Psoas muscle (tissue), 8 donors: ENCODE data around the gene EPB41L4B. TPM values are rescaled to one million over a fixed set of nuclear protein-coding genes. Genes with fewer than 3 reads are reported as not detected.

Source experiments
- ATAC-seq, 4 donors: fragments of 200-7000 bp; cut with Tn5 transposase; one replicate each; pipeline ENCODE4 v1.9.1; 2020; ENCODE audit warnings: moderate library complexity in 3 of 4, mild to moderate bottlenecking in 2 of 4
- DNase-seq, 2 donors: peaks; one replicate each; pipeline ENCODE4 v3.0.0-alpha.2; 2020
- H3K27ac ChIP-seq: fragments of 200-600 bp; one replicate; pipeline ENCODE4 v1.8.0; 2022
- H3K27me3 ChIP-seq, 3 donors: fragments of 200-600 bp in 1 of 3; one replicate each; pipeline versions ENCODE4 v1.6.1 to v1.8.0; 2013 to 2022; ENCODE audit warnings: low read length in 2 of 3, mild to moderate bottlenecking in 2 of 3, moderate library complexity in 1 of 3; ENCODE audit not compliant: insufficient read depth in 3 of 3
- H3K36me3 ChIP-seq, 2 donors: fragments of 200-600 bp in 1 of 2; one replicate each; pipeline versions ENCODE4 v1.6.1 to v1.8.0; 2013 to 2022; ENCODE audit warnings: low read depth in 1 of 2, mild to moderate bottlenecking in 1 of 2, moderate library complexity in 1 of 2; ENCODE audit not compliant: insufficient read depth in 1 of 2
- H3K4me1 ChIP-seq: fragments of 200-600 bp; one replicate; pipeline ENCODE4 v1.8.0; 2022
- H3K4me3 ChIP-seq: fragments of 200-600 bp; one replicate; pipeline ENCODE4 v1.8.0; 2022; ENCODE audit warnings: mild to moderate bottlenecking
- H3K9me3 ChIP-seq: fragments of 200-600 bp; one replicate; pipeline ENCODE4 v1.8.0; 2022
- WGBS, 3 donors: extraction: QIAGEN DNeasy Blood & Tissue Kit; methylation state at CpG; one replicate each; pipeline versions ENCODE4 v1.1.6 to v1.1.7; 2013; 5-methylcytosine and 5-hydroxymethylcytosine counted together
- intact Hi-C, 2 donors: fragments of 100-400 bp; cut with DNase I; formaldehyde crosslinking; loops; one replicate each; pipeline versions ENCODE4 v1.11.0 to v1.14.2; 2022
- polyA plus RNA-seq, 3 donors: library from polyadenylated mRNA; stranded (reverse); fragments of 200-250 nt; gene quantifications; one replicate each; pipeline ENCODE4 v1.2.3, GENCODE V29; 2013
- total RNA-seq, 4 donors: library from RNA; stranded (reverse); fragmentation: NEBNext Ultra II Directional in 2 of 4; extraction: Animal tissue kit (Norgen Biotek cat#: 25700) in 2 of 4; gene quantifications; one replicate each; pipeline versions ENCODE4 v1.2.1 to v1.2.4, GENCODE V29; 2021 to 2023
- TF ChIP-seq, protein P1 (sequence below): fragments of 200-600 bp; IDR thresholded peaks from one replicate; pipeline ENCODE4 v1.8.0; 2022; ENCODE audit warnings: antibody characterized with exemption
- donor health status: healthy with polysubstance abuse.
- donor health status: DM: no; HTN: no; CAD: no; lungs with moderate emphysema.
- donor health status: Bipolar disorder and iron deficiency.
- donor health status: healthy.
- donor health status: DM: yes; HTN: yes; CAD: no.
- donor health status: DM: no; HTN: no; CAD: no.
- donor health status: DM: no; HTN: no; CAD: no.
- donor health status: DM: yes; HTN: yes; CAD: no.

The EPB41L4B gene
- total and polyA plus RNA-seq, 7 donors, result 0.33 to 4.6 (median 1.8) TPM

DNA sequence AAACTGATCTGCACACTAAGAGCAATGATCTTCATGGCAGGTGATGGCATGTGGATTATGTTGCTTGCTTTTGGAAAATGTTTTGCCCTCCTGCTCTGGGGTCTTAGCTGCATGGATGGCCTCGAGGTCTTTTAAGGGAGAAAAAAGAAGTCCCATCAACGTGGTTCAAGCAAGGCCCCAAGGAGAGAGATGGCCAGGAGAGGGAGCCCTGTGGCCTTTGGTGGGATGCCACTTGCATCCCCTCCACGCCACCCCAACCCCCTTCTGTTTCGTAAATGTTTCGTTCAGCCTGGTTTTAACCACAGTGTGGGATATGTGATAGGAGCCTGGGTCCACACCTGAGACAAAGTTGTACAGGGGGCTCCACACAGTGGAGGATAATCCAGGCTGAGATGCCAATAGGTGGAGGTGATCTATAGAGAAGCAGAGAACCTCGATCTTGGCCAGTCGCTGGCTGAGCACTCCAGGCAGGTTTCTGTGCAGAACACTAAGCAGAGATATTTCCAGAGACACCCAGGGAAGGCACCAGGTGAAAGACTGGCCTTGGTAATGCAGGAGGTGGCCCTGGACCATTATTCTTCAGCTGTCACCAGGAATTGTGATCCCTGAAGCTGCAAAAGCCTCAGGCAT lies 128.0 kb downstream of the EPB41L4B start:
- H3K9me3 ChIP-seq, result no peaks in the 10 kb centered on the region
- no peak overlapping the region for H3K27ac ChIP-seq
- no peaks in the 10 kb centered on the region for H3K36me3 ChIP-seq
- intact Hi-C loops, result no loop called here
- H3K4me1 ChIP-seq, result no peaks in the 10 kb centered on the region
- TF ChIP-seq, protein P1, sequence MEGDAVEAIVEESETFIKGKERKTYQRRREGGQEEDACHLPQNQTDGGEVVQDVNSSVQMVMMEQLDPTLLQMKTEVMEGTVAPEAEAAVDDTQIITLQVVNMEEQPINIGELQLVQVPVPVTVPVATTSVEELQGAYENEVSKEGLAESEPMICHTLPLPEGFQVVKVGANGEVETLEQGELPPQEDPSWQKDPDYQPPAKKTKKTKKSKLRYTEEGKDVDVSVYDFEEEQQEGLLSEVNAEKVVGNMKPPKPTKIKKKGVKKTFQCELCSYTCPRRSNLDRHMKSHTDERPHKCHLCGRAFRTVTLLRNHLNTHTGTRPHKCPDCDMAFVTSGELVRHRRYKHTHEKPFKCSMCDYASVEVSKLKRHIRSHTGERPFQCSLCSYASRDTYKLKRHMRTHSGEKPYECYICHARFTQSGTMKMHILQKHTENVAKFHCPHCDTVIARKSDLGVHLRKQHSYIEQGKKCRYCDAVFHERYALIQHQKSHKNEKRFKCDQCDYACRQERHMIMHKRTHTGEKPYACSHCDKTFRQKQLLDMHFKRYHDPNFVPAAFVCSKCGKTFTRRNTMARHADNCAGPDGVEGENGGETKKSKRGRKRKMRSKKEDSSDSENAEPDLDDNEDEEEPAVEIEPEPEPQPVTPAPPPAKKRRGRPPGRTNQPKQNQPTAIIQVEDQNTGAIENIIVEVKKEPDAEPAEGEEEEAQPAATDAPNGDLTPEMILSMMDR, result no peak
- 43 to 54% (median 54%) methylated on average over 7 of the region's 7 CpGs for WGBS, 3 donors
- H3K27me3 ChIP-seq, result no peaks in the 10 kb centered on the region
- H3K4me3 ChIP-seq, result no peak overlapping the region
- ATAC-seq (no peak), DNase-seq (no peak)

- DNase-seq, result no peak
- intact Hi-C loops, result no loop called here
- ATAC-seq, result no peak
- H3K4me3 ChIP-seq, result no peak overlapping the region
- TF ChIP-seq, protein P1, result no peak
- H3K27me3 ChIP-seq, result no peaks in the 10 kb centered on the region
- H3K4me1 ChIP-seq, result no peaks in the 10 kb centered on the region
- WGBS, 3 donors, result 81 to 86% (median 84%) methylated on average over 9 of the region's 9 CpGs
- no peak overlapping the region for H3K27ac ChIP-seq
- no peaks in the 10 kb centered on the region for H3K9me3 ChIP-seq
- no peaks in the 10 kb centered on the region for H3K36me3 ChIP-seq
These were observed 129.1 kb downstream of the EPB41L4B start for GRCh38 chr9:109191746-109192145.

GRCh38 chr9:109190151-109190550 lies 130.7 kb downstream of the EPB41L4B start:
- no peaks in the 10 kb centered on the region for H3K27me3 ChIP-seq
- H3K4me1 ChIP-seq, result no peaks in the 10 kb centered on the region
- H3K36me3 ChIP-seq, result no peaks in the 10 kb centered on the region
- 69 to 71% (median 70%) methylated on average over 1 of the region's 1 CpG for WGBS, 3 donors
- TF ChIP-seq, protein P1, result no peak
- no peak overlapping the region for H3K4me3 ChIP-seq
- intact Hi-C loops, result no loop called here
- DNase-seq (no peak), ATAC-seq (no peak)
- no peak overlapping the region for H3K27ac ChIP-seq
- H3K9me3 ChIP-seq, result no peaks in the 10 kb centered on the region

- 74 to 77% (median 75%) methylated on average over 9 of the region's 9 CpGs for WGBS, 3 donors
- H3K9me3 ChIP-seq, result no peaks in the 10 kb centered on the region
- no peak for DNase-seq
- H3K36me3 ChIP-seq, result no peaks in the 10 kb centered on the region
- no peaks in the 10 kb centered on the region for H3K27me3 ChIP-seq
- TF ChIP-seq, protein P1, result no peak
- intact Hi-C loops, result no loop called here
- H3K27ac ChIP-seq, result no peak overlapping the region
- H3K4me3 ChIP-seq, result no peak overlapping the region
- H3K4me1 ChIP-seq, result no peaks in the 10 kb centered on the region
- no peak for ATAC-seq
These were observed 133.9 kb downstream of the EPB41L4B start for GRCh38 chr9:109186857-109187520.
